Measurements from ENCODE around the gene VTI1B.
"Not testable (repeated sequence)": the region's sequence is repeated elsewhere in the genome, so short reads cannot be mapped to it uniquely, and the experiment has no call there.

The VTI1B gene

DNA sequence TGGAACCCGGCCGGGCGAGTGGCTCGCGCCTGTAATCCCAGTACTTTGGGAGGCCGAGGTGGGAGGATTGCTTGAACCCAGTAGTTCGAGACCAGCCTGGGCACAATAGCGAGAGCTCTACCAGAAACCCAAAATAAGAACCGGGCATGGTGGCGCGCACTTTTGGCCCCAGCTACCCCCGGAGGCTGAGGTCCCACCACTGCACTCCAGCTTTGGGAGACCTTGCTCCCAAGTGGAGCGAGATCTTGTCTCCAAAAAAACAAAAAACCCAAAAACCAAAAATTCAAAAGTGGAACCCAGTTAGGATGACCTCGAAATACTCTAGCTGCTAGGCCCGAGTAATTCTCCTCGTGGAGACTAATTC is 769 bp upstream of the VTI1B start:
- no peak for DNase-seq

DNA sequence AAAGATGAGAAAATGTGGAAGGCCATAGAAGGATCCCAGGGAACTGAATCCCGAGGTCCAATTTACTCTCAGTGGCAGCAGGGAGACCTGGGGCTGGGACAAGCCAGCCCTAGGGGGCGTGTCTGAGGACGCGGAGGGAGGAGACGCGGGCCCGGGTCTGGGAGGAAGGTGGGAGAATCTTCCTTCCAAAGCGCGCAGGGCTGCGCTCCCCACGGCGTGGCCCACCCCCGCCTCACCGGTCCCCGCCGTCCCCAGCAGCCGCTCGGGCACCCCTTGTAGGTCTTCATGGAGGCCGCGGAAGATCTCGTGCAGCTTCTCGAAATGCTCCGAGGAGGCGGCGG is 323 bp downstream of the VTI1B start:
- peak; percentile 19 to 21 for DNase-seq

DNA sequence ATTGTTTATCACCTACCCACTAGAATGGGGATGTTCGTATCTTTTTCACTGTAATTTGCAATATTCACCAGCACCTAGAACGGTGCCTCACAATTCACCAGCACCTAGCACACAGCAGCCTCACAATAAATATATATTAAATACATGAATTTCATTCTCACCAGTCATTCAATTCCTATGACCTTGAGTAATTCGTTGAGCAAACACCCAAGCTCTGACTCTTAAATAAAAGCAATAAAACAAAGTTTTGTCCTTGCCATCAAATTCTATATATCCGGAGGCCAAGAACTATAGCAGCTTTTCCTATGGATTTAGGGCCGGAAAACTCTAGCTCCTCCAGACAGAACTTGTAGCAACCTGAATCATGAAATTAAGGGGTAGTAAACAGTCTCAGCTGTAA is 981 bp downstream of the VTI1B start:
- DNase-seq = no peak

DNA sequence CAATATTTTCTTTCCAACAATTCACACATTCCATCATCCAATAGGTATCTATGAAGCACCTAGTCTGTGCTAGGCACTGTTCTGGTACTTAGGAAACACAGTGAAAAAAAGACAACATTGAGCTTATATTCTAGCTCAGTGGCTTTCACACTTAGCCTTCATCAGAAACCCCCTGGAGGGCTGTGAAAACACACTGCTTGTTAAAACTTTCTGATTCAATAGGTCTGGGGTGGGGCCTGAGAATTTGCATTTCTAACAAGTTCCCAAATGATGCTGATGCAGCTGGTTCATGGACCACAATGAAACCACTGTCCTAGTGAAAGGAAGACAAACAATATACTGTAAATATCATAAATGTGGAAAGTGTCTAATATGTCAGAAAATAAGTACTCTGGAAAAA is 5.9 kb downstream of the VTI1B start:
- DNase-seq = no peak

DNA sequence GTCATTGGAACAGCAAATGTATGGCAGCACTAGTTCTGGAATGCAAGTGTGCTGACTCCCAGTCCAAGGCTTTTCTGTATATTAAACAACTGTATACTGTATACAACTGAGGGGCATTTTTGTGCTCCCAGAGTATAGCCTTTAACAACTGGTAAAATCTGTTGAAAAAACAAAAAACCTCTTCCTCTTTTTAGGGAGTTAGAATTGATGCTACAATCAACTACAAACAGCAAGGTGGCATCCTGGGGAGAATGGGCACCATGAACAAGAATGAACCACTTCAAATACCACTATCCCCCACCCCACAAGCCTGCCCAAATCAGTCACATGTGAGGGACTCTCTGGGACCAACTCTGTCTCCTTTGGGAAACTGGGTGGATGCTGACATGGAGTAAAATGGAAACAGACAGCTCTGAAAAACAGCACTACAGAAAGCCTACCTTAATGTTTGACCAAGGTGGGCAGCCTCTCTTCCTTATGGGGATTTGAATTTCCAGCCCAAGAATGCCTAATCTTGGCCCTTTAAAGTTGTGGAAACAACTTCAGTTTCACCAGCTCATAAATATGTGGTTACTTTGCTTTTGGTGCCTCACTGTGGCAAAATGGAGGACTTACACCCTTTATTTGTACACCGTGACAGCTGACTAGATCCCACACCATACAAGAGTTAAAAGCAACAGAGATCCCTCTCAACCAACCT is 7.5 kb downstream of the VTI1B start:
- peak; percentile 58 to 66 for DNase-seq

DNA sequence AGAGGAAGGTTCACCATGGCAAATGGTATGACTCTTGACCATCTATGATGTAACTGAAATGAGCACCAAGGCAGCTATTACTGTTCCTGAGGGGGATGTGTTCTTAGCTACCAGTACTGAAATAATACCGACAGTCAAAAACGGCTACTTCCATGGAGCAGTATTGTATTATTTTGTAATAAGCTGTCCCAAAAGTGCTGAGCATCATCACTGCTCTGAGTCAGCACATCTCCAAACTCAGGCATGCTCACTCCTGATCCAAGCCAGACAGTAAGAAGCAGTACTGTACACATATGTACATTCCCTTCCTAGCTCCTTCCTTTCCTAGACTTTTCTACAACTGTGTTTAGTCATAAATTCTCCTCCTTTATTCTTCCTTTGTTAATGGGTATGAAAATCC is 8.6 kb downstream of the VTI1B start:
- DNase-seq = no peak

DNA sequence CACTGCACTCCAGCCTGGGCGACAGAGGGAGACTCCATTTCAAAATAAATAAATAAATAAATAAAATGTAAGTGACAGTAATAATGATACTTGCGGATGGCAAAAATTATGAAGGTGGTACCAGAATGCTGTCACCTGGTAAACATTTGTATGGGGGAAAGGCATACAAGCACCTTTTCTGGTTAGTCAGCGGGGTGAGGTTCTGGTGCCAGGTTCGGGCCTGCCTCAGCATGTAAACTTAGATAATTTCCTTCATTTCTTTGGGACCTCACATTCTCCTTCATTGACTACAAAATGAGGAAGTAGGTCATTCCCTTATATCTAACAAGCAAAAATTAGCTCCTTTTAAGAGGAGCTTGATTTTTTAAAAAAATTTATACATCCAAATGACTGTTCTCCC is 10.8 kb downstream of the VTI1B start:
- DNase-seq = no peak

DNA sequence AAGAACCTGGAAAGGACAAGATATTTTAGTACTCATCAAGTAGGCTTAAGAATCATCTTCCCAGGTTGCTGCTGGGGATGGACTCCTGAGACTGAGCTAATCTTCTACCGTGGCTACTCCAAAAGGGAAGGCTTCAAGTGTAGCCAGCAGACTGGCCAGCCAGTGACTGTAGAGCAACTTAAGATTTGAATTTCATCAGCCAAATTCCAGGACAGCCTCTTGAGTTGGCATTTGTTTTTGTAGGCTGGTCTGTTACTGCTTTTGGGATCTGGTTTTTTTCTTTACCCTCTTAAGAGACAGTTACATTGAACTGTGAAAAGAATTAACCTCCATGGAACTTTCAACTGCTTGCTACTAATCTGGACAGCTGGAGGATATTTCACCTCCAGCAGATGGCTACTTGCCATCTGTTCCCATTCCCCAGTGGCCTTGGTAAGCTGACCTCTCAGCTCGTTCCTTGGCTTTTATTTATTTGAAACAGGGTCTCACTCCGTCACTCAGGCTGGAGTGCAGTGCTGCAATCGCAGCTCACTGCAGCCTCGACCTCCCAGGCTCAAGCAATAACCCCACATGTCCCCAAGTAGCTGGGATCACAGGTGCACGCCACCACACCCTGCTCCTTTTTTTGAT is 20.7 kb downstream of the VTI1B start:
- DNase-seq = no peak

DNA sequence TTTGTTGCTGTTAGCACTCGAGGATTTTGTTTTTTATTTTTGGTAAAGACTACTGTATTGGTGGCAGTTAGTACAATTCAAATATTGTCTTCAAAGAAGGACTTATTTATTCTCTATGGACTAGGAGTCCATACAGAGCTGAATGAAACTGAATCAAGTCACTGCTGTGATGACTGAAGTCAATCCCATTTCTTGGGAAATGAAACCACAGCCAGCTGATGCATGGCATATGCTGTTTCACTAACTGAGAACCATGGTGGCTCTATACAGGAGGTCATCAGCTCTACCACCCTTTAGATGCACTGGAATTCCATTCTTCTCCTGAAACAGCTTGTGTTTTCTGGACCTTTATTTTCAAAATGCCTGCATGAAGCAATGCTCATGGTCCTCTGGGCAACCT is 22.2 kb downstream of the VTI1B start:
- no peak for DNase-seq

DNA sequence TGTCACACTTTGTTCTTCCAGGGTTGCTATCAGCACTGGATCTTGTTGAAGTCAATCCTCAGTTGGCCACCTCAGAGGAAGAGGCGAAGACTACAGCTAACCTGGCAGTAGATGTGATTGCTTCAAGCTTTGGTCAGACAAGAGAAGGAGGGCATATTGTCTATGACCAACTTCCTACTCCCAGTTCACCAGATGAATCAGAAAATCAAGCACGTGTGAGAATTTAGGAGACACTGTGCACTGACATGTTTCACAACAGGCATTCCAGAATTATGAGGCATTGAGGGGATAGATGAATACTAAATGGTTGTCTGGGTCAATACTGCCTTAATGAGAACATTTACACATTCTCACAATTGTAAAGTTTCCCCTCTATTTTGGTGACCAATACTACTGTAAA is 23.7 kb downstream of the VTI1B start:
- no peak for DNase-seq

DNA sequence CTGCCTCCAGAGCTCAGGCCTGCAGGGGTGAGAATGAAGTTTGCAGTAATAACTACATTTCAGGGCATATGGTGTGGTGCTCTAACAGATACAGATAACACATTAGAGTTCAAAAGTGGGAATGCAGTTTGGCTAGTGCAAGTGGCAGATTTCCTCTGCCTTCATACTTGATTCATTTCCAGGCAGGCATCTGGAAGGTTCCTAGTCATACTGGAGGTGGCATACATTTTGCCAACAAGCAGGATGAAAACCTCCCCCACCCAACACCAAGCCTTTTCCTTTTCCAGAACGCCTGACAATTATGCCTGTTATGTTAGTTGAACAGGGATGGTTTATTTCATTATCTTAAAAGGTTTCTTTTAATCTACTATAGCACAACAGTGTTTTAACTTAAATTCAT is 24.3 kb downstream of the VTI1B start:
- DNase-seq = no peak

DNA sequence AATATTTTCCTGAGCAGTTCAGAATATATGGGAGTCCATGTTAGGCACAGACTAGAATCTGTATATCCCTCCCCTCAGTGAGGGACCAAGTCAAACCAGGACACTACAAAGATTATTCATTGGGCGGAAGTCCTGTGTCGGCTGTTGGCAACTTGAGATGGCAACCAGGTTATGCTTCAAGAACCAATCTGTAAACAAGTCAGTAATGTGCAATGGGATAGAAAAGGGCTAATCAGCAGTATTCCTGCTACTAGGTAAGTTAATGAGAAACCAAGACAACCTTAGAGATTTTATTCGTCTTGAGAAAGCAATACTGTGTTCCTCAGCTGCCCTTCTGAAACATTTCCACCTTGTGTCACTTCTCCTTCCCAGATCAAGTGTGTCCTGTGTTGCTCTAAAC is 28.3 kb downstream of the VTI1B start:
- no peak for DNase-seq

DNA sequence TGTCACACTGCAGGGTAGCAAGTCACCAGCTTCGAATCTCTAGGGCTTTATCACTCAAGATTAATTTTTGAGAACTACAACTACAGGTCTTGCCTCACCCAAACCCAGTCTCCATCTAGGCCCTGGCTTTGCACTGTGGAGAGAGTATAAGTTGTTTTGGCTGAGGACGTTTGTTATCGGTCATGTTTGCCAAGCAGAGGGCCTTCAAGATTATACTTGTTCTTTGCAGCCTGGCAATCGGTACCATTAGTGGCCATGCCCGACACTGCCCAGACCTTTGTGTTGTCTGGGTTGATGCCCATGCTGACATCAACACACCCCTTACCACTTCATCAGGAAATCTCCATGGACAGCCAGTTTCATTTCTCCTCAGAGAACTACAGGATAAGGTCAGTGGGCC is 29.0 kb downstream of the VTI1B start:
- no peak for DNase-seq

DNA sequence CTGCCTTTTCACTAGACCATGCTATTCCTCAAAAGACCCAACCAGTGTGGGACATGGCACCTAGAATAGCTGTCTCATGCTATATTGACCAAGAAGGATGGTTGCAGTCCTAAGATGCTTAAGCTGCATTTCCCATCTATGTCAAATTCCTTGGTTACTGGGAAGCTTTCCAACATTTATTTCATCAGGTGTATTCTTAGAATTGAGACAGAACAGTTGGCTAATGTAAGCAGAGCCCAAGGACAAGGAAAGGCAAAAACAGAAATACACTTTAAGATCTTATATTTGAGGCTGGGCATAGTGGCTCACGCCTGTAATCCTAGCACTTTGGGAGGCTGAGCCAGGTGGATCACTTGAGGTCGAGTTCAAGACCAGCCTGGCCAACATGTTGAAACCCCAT is 30.0 kb downstream of the VTI1B start:
- no peak for DNase-seq

DNA sequence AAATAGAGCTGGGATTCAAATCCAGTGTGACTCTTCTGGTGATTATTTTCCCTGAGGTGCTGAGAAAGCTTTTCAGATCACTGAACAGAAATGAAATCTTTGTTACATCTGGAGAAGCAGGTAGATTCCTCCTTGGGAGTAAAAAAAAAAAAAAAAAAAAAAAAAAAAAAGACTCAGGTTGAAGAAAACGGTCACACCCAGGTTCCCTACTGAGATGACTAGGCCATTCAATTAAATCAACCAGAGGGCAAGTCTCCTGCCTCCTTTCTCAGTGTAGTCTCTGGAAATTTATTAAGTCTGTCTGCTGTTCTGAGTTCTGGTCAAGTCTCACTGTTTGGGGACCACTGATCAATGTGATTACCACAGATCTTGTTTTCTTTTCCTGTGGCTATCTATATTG is 30.7 kb downstream of the VTI1B start:
- DNase-seq = no peak

DNA sequence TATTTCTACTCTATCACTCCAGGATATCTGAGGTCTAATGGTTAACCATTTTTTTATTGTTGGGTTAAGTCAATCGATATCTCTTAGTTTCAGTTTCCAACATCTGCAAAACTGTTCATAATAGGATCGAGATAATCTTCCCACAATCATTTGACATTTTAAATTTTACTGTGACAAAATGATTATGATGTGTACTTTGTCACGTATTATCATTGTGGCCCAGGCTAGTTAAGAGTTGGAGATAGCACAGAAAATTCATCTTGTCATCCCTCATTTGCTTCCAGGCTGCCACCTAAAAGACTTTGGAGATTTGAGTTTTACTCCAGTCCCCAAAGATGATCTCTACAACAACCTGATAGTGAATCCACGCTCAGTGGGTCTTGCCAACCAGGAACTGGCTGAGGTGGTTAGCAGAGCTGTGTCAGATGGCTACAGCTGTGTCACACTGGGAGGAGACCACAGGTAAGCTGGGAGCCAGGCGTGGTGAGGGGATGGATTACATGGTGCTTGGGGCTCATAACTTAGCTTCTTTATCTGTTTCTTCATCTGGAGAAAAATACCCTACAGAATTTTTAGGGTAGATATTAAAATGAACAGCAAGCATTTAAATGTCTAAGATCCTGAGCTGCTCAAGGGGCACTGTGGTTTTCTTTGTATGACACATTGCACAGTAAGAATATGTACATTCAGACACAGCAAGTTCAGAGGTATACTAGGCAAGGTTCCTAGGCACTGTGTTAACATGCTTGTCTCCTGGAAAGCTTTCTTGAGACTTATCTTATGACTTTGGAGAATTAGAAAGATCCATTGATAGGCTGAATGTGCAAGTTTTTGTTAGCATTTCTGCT is 32.3 kb downstream of the VTI1B start:
- no peak for DNase-seq

DNA sequence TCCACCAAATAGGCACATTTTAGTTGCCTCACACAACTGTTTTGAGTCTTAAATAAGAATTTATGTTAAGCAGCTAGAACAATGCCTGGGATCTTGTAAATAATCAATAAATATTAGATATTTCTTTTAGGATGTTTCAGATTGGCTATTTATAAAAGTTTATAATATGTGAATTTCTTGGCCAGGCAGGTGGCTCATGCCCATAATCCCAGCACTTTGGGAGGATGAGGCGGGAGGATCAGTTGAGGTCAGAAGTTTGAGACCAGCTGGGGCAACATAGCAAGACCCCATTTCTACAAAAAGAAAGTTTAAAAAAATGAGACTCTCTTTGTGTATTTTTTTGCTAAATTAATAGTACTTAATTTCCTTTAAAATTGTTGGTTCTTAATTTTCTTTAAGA is 33.0 kb downstream of the VTI1B start:
- DNase-seq = no peak

DNA sequence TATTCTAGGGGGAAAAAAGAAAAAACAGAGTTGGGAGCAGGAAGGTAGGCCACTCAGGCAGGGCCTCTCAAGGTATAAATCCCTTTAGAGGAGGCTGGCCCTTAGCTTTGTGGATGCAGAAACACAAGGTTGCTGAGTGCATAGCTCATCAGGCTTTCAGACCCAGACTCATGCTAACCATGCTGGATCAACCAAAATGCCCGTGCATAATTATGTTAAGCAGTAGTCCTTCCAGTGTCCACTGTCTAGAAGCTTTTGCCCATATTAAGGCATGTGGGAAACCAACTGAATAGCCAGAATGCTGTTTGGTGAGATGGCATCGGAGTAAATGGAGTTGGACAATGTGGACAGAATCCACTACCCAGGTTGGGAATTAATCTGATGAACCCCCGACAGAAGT is 35.8 kb downstream of the VTI1B start:
- no peak for DNase-seq

DNA sequence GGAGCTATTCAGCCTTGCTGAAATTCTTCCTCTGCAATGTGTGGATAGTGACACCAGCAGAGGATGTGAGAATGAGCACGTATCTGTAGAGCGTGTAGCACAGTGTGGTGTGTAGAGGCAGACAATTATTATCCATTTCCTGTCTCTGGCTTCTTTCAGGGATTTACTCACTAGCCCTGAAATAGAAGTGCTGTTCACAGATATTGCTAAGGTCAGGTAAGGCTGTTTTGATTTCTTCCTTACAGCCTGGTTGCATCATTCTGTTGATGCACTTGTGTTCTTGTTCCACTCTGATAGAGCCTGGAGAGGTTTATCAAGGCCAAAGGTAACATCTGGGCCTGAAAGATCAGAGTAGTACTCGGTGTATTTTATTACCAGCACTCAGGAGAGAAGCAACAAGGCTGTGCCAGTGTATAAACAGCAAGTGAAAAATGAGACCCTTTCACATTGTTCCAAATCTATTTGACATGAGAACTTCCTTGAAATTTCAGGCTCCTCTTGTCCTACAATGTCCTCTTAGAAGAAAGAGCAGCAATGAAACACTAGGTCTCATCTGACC is 38.0 kb downstream of the VTI1B start:
- no peak for DNase-seq

DNA sequence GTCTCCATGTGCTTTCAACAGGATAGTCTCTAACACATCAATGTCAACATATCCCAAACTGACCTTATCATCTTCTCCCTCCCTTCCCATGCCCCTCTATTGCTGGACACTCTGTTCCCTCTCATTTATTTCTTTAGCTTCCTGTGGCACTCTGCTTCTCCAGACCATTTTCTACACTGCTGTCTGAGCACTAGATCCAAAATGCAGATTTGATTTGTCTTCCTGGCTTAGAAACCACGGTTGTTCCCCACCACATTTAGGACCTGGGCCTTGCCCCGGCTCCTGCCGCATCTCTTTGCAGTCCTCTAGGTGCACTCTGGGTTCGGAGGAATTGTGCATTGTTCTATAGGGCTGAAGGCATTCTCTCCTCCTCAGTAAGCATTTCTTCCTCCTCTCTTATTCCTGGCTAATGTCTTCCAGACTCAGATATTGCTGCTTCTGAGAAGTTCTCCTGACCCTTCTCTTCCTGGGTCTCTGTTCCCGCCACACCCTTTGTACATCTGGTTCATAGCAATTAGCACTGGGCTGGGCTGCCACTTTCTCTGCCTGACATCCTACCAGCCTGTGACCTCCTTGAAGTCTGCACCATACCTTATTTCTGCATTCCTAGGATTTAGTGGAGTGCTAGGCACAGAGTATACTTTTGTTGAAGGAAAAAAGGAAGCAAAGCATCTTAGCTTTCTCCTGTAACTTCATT is 40.8 kb downstream of the VTI1B start:
- no peak for DNase-seq

DNA sequence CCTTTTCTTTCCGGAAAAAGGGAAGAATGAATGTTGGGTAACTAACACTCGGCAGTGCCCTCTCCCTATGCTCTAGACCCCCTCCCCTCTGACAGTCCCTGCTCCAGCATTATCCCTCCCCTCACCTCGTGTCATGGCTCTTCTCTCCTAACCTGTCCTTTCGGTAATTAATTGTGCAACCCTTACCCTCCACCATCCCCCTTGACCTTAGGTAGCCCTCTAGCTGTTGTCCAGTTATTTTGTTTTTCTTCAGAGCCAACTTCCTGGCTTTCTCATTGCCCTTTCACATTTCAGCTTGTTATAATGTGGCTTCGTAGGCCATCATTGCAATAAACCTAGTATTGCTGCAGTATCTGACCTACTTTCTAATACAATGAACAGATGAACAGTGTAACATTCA is 43.5 kb downstream of the VTI1B start:
- DNase-seq = no peak

DNA sequence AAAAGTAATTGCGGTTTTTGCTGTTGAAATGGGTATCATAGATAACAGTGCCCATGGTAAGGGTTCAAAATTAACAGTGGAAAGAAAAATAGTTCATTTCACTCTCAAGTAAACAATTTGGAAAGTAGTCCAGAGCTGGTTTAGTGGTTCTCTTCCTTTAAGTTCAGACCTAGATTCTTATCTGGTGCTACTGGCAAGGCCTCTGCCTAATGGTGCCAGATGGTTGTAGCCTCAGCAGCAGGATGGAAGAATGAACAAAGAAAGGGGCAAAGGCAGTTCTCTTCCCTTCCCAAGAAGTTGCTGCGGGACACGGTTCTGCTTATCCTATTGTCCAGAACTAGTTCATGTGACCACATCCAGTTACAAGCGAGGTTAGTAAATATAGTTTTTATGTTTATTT is 44.2 kb downstream of the VTI1B start:
- no peak for DNase-seq

DNA sequence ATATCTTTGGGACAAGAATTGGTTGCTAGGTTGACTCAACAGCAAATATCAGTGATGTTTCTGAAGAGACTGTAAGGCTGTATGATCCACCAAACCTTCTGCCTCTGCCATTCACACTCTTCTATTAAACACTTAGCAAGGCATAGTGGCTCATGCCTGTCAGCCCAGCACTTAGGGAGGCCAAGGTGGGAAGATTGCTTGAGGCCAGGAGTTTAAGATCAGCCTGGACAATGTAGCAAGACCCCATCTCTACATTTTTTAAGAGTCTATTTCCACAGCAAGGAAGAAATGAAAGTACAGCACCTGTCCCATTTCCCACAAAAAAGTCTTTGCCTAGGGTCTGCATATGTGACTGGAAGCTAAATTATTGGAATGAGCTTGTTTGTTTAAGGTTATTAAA is 46.9 kb downstream of the VTI1B start:
- no peak for DNase-seq

DNA sequence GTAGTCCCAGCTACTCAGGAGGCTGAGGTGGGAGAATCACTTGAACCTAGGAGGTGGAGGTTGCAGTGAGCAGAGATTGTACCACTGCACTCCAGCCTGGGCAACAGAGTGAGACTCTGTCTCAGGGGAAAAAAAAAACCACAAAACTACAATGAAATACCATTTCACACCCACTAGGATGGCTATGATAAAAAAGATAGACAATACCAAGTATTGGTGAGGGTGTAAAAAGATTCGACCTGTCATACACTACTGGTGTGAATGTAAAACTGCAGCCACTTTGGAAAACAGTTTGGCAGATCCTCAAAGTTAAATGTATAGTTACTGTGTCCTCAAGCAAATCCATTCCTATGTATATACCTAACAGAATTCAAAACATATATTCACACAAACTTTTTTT is 48.3 kb downstream of the VTI1B start:
- not testable (repeated sequence) for DNase-seq

Measured in AML-193 (cell line).